Measurements from ENCODE around the gene COL23A1. TPM values are rescaled to one million over a fixed set of nuclear protein-coding genes. Genes with fewer than 3 reads are reported as not detected.
"Not testable (repeated sequence)": the region's sequence is repeated elsewhere in the genome, so short reads cannot be mapped to it uniquely, and the experiment has no call there.

The COL23A1 gene
- polyA plus RNA-seq, 2 donors: 0.59 to 0.75 TPM

DNA sequence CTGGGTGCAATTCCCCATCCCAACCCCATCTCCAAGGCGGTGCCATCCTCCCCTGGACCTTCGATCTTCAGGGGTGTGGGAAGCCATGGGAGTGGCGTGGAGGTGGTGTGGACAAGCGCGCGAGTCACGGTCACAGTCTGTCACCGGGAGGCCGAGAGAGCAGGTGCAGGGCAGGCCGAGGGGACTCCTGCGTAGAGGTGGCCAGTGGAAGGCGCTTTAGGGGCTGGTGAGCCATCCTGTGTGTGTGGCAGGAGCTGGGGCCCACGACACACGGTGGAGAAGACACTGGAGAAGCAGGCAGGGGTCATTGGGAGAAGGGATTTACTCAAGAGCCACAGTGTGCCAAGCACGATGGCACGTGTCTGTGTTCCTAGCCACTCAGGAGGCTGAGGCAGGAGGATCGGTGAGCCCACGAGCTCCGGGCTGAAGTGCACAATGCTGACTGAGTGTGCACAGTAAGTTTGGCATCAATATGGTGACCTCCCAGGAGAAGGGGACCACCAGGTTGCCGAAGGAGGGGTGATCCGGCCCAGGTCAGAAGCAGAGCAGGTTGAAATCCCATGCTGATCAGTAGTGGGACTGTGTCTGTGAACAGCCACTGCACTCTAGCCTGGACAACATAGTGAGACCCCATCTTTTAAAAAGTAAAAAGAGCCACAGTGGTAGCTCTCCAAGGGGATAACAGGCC, 212.5 kb downstream of the COL23A1 start:
- whole genome bisulfite sequencing, 2 donors: 93 to 95% methylated on average over 21 of the region's 21 CpGs
- H3K27ac ChIP-seq (ENCODE audit: low read depth in 2 of 2, low read length in 1 of 2): no peak overlapping the region
- H3K4me1 ChIP-seq (ENCODE audit: control insufficient read depth in 2 of 2, insufficient read depth in 2 of 2, low read length in 1 of 2): peaks cover 0 to 2% of the 10 kb centered on the region in 2 donors
- no peaks in the 10 kb centered on the region for H3K27me3 ChIP-seq (ENCODE audit: control insufficient read depth in 1 of 2, insufficient read depth in 2 of 2, low read length in 2 of 2)
- H3K36me3 ChIP-seq (ENCODE audit: control insufficient read depth in 2 of 2, insufficient read depth in 2 of 2, low read length in 1 of 2): no peaks in the 10 kb centered on the region
- H3K4me3 ChIP-seq (ENCODE audit: low read depth in 1 of 2, low read length in 2 of 2): no peak overlapping the region
- H3K9me3 ChIP-seq (ENCODE audit: control insufficient read depth in 2 of 2, insufficient read depth in 1 of 2, low read depth in 1 of 2, low read length in 1 of 2): no peaks in the 10 kb centered on the region

DNA sequence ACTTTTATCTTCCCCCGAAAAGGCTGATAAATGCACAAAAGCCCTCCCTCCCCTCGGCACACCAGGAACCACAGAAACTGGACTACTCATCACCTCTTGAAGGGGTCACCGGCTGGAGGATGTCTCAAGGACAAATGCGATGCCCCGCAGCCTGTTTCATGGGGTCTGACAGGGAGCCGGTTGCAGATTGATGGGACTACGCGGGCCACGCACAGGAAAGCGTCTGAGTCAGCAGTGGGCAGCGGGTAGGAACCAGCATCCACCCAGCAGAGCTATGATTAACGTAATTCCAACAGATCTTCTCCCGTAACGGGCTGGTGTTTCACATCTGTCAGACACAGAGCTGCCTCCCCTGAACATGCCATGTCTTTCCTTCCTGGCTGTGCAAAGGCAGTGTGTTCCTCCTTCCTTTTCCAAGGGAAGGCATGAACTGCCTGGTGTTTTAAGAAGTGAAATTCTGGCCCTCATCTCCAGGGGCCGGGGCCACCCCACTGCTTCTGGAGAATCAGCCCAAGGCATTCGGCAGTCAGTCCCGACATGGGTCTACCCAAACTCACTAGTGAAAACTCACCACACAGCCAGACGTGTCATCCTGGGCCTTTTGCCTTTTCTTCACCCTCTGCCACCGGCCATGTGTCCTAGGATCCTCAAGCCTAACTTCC, 213.1 kb downstream of the COL23A1 start:
- Histone ChIP-seq H3K4me3 (ENCODE audit: low read depth in 1 of 2, low read length in 2 of 2) (no peak overlapping the region), H3K9me3 (ENCODE audit: control insufficient read depth in 2 of 2, insufficient read depth in 1 of 2, low read depth in 1 of 2, low read length in 1 of 2) (no peaks in the 10 kb centered on the region), H3K27ac (ENCODE audit: low read depth in 2 of 2, low read length in 1 of 2) (no peak overlapping the region), H3K27me3 (ENCODE audit: control insufficient read depth in 1 of 2, insufficient read depth in 2 of 2, low read length in 2 of 2) (no peaks in the 10 kb centered on the region), H3K36me3 (ENCODE audit: control insufficient read depth in 2 of 2, insufficient read depth in 2 of 2, low read length in 1 of 2) (no peaks in the 10 kb centered on the region), H3K4me1 (ENCODE audit: control insufficient read depth in 2 of 2, insufficient read depth in 2 of 2, low read length in 1 of 2) (peaks cover 0 to 2% of the 10 kb centered on the region in 2 donors)
- WGBS, 2 donors: 71 to 75% methylated on average over 19 of the region's 19 CpGs

DNA sequence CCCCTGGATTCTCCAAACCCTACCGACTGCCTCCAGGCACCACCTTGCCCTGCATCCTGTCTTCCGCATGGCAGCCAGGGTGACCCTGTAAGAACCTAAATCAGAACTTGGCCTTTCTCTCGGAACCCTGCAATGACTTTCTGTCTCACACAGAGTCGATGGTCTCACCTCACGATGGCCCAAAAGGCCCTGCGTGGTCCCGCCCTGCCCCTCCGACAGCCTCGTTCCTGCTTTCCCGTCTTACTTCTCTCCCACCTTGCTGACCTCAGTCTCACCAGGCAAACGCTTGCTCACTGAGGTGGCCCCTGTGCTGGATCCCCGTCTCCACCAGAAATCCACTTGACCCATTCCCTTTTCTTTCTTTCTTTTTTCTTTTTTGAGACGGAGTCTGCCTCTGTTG, 214.8 kb downstream of the COL23A1 start:
- no peak overlapping the region for H3K4me3 ChIP-seq (ENCODE audit: low read depth in 1 of 2, low read length in 2 of 2)
- peaks cover 0 to 5% of the 10 kb centered on the region in 2 donors for H3K4me1 ChIP-seq (ENCODE audit: control insufficient read depth in 2 of 2, insufficient read depth in 2 of 2, low read length in 1 of 2)
- no peaks in the 10 kb centered on the region for H3K36me3 ChIP-seq (ENCODE audit: control insufficient read depth in 2 of 2, insufficient read depth in 2 of 2, low read length in 1 of 2)
- 89 to 97% methylated on average over 13 of the region's 13 CpGs for whole genome bisulfite sequencing, 2 donors
- H3K27ac ChIP-seq (ENCODE audit: low read depth in 2 of 2, low read length in 1 of 2): no peak overlapping the region
- H3K27me3 ChIP-seq (ENCODE audit: control insufficient read depth in 1 of 2, insufficient read depth in 2 of 2, low read length in 2 of 2): no peaks in the 10 kb centered on the region
- H3K9me3 ChIP-seq (ENCODE audit: control insufficient read depth in 2 of 2, insufficient read depth in 1 of 2, low read depth in 1 of 2, low read length in 1 of 2): no peaks in the 10 kb centered on the region

DNA sequence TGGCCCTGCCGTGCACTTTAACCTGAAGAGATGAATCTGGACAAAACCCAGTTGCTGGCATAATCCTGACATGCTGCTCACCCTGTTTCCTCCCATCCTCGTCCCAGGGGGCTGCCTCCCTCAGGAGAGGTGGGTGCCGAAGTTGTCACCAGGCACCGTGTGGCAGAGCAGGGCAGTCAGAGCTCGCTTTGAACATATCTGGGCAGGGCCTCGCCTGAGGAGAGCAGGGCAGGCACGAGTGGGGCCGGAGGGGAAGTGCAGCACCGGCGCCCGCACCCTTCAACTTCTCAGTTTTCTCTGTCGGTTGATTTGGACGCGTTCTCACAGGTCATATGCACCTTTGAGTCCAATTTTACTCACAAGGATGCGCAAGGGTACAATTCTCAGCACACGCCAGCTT, 216.5 kb downstream of the COL23A1 start:
- Histone ChIP-seq H3K4me1 (ENCODE audit: control insufficient read depth in 2 of 2, insufficient read depth in 2 of 2, low read length in 1 of 2) (peaks cover 0 to 5% of the 10 kb centered on the region in 2 donors), H3K4me3 (ENCODE audit: low read depth in 1 of 2, low read length in 2 of 2) (no peak overlapping the region), H3K36me3 (ENCODE audit: control insufficient read depth in 2 of 2, insufficient read depth in 2 of 2, low read length in 1 of 2) (no peaks in the 10 kb centered on the region), H3K27ac (ENCODE audit: low read depth in 2 of 2, low read length in 1 of 2) (no peak overlapping the region), H3K9me3 (ENCODE audit: control insufficient read depth in 2 of 2, insufficient read depth in 1 of 2, low read depth in 1 of 2, low read length in 1 of 2) (peaks cover 0 to 2% of the 10 kb centered on the region in 2 donors), H3K27me3 (ENCODE audit: control insufficient read depth in 1 of 2, insufficient read depth in 2 of 2, low read length in 2 of 2) (no peaks in the 10 kb centered on the region)
- 83 to 85% methylated on average over 16 of the region's 16 CpGs for WGBS, 2 donors

DNA sequence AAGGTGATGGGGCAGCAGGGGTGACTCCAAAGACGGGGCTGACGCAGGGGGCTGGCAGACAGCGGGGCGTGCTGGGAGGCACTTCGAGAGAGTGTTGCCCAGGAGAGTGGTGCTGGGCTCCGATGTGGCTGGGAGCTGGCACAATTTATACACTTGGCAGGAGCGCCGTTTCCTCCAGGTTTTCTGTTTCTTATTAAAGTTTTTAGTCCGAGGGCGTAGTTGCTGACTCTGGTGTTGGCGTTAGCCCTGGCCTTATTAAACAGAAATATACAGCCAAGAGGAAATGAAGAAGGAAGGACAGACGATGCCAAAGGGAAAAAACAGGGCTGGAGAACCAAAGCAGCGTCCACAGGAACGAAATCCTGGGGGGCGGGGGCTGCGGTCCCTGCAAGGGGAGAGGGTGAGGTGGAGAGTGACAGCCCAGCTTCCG, 218.0 kb downstream of the COL23A1 start:
- no peak overlapping the region for H3K27ac ChIP-seq (ENCODE audit: low read depth in 2 of 2, low read length in 1 of 2)
- peaks cover 0 to 2% of the 10 kb centered on the region in 2 donors for H3K9me3 ChIP-seq (ENCODE audit: control insufficient read depth in 2 of 2, insufficient read depth in 1 of 2, low read depth in 1 of 2, low read length in 1 of 2)
- H3K27me3 ChIP-seq (ENCODE audit: control insufficient read depth in 1 of 2, insufficient read depth in 2 of 2, low read length in 2 of 2): no peaks in the 10 kb centered on the region
- 38 to 53% methylated on average over 17 of the region's 17 CpGs for WGBS, 2 donors
- H3K4me3 ChIP-seq (ENCODE audit: low read depth in 1 of 2, low read length in 2 of 2): no peak overlapping the region
- no peaks in the 10 kb centered on the region for H3K36me3 ChIP-seq (ENCODE audit: control insufficient read depth in 2 of 2, insufficient read depth in 2 of 2, low read length in 1 of 2)
- H3K4me1 ChIP-seq (ENCODE audit: control insufficient read depth in 2 of 2, insufficient read depth in 2 of 2, low read length in 1 of 2): peaks cover 0 to 3% of the 10 kb centered on the region in 2 donors

DNA sequence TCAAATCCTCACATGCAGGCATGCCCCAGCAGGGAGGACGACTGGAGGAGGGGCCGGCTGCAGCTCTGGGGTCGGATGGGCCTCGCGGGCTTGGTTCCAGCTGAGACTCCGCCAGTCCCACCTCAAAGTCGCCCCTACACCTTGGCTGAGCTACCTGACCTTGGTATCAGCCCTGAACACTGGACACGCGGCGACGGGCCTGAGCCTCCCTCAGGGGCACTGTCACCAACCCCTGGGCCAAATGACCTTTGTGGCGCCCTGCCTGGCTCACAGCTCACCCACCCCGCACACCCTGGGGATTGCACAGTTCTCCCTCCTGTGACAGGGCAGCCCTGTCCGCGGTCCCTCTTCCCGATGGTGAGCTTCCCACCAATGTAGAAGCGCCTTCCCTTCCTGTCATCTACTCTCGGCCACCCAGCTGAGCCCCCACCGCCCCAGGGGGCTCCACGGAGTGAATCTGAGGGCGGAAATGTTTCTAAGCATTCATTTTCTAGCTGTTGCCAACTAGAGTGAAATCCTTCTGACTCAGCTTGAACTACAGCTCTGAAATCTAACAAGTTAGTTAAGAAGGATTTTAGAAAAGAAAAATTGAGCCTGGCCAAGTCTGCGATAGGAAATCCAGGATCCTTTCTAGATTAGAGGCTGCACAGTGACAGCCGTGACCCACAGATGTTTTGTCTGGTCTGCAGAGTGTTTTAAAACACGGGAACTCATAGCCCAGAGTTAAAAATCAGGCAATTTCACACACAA, 218.7 kb downstream of the COL23A1 start:
- H3K4me3 ChIP-seq (ENCODE audit: low read depth in 1 of 2, low read length in 2 of 2): no peak overlapping the region
- peaks cover 0 to 2% of the 10 kb centered on the region in 2 donors for H3K9me3 ChIP-seq (ENCODE audit: control insufficient read depth in 2 of 2, insufficient read depth in 1 of 2, low read depth in 1 of 2, low read length in 1 of 2)
- WGBS, 2 donors: 62 to 64% methylated on average over 24 of the region's 24 CpGs
- H3K27me3 ChIP-seq (ENCODE audit: control insufficient read depth in 1 of 2, insufficient read depth in 2 of 2, low read length in 2 of 2): no peaks in the 10 kb centered on the region
- peaks cover 0 to 3% of the 10 kb centered on the region in 2 donors for H3K4me1 ChIP-seq (ENCODE audit: control insufficient read depth in 2 of 2, insufficient read depth in 2 of 2, low read length in 1 of 2)
- H3K36me3 ChIP-seq (ENCODE audit: control insufficient read depth in 2 of 2, insufficient read depth in 2 of 2, low read length in 1 of 2): no peaks in the 10 kb centered on the region
- peak overlapping the region; percentile 12 to 19 for H3K27ac ChIP-seq (ENCODE audit: low read depth in 2 of 2, low read length in 1 of 2)

DNA sequence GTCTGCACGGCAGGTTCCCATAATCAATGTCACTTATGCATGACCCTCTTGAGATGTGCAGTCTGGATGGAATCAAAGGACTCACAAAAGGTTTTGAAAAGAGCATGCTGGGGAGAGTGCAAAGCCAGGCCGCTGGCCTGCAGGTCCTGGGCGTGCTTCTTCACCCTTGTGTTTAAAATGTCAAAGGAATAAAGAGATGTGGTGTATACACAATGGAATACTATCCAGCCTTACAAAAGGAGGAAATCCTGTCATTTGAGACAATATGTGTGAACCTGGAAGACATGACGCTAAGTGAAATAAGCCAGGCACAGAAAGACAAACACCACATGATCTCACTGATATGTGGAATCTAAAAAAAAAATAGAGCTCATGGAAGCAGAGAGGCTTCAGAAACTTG, 220.1 kb downstream of the COL23A1 start:
- no peaks in the 10 kb centered on the region for H3K27me3 ChIP-seq (ENCODE audit: control insufficient read depth in 1 of 2, insufficient read depth in 2 of 2, low read length in 2 of 2)
- peaks cover 0 to 2% of the 10 kb centered on the region in 2 donors for H3K9me3 ChIP-seq (ENCODE audit: control insufficient read depth in 2 of 2, insufficient read depth in 1 of 2, low read depth in 1 of 2, low read length in 1 of 2)
- H3K27ac ChIP-seq (ENCODE audit: low read depth in 2 of 2, low read length in 1 of 2): no peak overlapping the region
- no peak overlapping the region for H3K4me3 ChIP-seq (ENCODE audit: low read depth in 1 of 2, low read length in 2 of 2)
- no peaks in the 10 kb centered on the region for H3K36me3 ChIP-seq (ENCODE audit: control insufficient read depth in 2 of 2, insufficient read depth in 2 of 2, low read length in 1 of 2)
- 81 to 83% methylated on average over 4 of the region's 4 CpGs for WGBS, 2 donors
- peaks cover 0 to 3% of the 10 kb centered on the region in 2 donors for H3K4me1 ChIP-seq (ENCODE audit: control insufficient read depth in 2 of 2, insufficient read depth in 2 of 2, low read length in 1 of 2)

DNA sequence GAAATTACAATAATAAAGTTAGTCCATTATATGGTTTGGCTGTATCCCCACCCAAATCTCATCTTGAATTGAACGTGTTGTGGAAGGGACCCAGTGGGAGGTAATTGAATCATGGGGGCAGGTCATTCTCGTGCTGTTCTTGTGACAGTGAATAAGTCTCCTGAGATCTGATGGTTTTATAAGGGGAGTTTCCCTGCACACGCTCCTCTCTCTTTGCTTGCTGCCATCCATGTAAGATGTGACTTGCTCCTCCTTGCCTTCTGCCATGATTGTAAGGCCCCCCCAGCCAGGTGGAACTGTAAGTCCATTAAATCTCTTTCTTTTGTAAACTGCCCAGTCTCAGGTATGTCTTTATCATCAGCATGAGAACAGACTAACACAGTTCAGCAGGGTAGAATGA, 220.7 kb downstream of the COL23A1 start:
- not testable (repeated sequence) for H3K4me1 ChIP-seq (ENCODE audit: control insufficient read depth in 2 of 2, insufficient read depth in 2 of 2, low read length in 1 of 2); H3K27me3 ChIP-seq (ENCODE audit: control insufficient read depth in 1 of 2, insufficient read depth in 2 of 2, low read length in 2 of 2); H3K27ac ChIP-seq (ENCODE audit: low read depth in 2 of 2, low read length in 1 of 2); H3K4me3 ChIP-seq (ENCODE audit: low read depth in 1 of 2, low read length in 2 of 2); H3K9me3 ChIP-seq (ENCODE audit: control insufficient read depth in 2 of 2, insufficient read depth in 1 of 2, low read depth in 1 of 2, low read length in 1 of 2); H3K36me3 ChIP-seq (ENCODE audit: control insufficient read depth in 2 of 2, insufficient read depth in 2 of 2, low read length in 1 of 2)
- 82 to 90% methylated on average over 3 of the region's 3 CpGs for WGBS, 2 donors

DNA sequence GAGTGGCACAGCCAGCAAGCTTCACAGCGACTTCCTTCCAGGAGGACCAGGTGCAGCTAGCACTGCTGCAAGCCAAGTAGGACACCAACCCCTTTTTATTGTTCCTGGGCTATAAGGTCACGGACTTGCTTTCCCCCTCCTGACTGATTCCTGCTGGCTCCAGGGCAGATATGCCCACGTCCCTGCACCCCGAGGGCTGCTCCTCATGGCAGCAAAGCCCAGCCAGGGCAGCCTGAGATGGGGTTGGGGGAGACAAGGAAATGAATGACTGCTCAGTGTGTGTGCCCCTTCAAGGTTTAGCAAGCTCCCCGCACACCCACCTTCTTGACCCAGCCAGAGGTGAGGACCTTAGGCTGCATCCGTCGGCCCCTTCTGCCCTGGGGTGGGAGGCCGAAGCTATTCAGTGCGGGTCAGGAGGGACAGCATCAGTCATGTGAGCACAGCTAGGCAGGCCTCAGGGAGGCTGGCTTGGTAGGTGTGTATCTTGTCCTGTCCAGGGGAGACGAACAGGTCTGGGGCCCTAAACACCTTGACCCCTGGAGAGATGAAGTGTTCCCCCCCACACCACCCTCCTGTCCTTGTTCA, 221.4 kb downstream of the COL23A1 start:
- no peaks in the 10 kb centered on the region for H3K36me3 ChIP-seq (ENCODE audit: control insufficient read depth in 2 of 2, insufficient read depth in 2 of 2, low read length in 1 of 2)
- peaks cover 0 to 3% of the 10 kb centered on the region in 2 donors for H3K4me1 ChIP-seq (ENCODE audit: control insufficient read depth in 2 of 2, insufficient read depth in 2 of 2, low read length in 1 of 2)
- peaks cover 0 to 2% of the 10 kb centered on the region in 2 donors for H3K9me3 ChIP-seq (ENCODE audit: control insufficient read depth in 2 of 2, insufficient read depth in 1 of 2, low read depth in 1 of 2, low read length in 1 of 2)
- no peak overlapping the region for H3K4me3 ChIP-seq (ENCODE audit: low read depth in 1 of 2, low read length in 2 of 2)
- no peak overlapping the region for H3K27ac ChIP-seq (ENCODE audit: low read depth in 2 of 2, low read length in 1 of 2)
- no peaks in the 10 kb centered on the region for H3K27me3 ChIP-seq (ENCODE audit: control insufficient read depth in 1 of 2, insufficient read depth in 2 of 2, low read length in 2 of 2)
- 94 to 95% methylated on average over 10 of the region's 10 CpGs for WGBS, 2 donors
